ENCODE results near the gene UBXN4. TPM values are rescaled to one million over a fixed set of nuclear protein-coding genes. Genes with fewer than 3 reads are reported as not detected.
"Not testable (repeated sequence)": the region's sequence is repeated elsewhere in the genome, so short reads cannot be mapped to it uniquely, and the experiment has no call there.

UBXN4 gene
- total and polyA plus RNA-seq, 2 donors (not counting 1 experiment from before 2014, with no cell fraction given): 41.7 to 113 TPM

GRCh38 chr2:135803278-135803677 lies 61.6 kb downstream of the UBXN4 start:
- Histone ChIP-seq H3K9ac (ENCODE audit: low read length) (no peak overlapping the region), H3K4me1 (ENCODE audit: control insufficient read depth in 2 of 2, insufficient read depth in 2 of 2, low read length in 2 of 2) (no peaks in the 10 kb centered on the region), H3K27me3 (replicated peaks in 1 of 4; ENCODE audit: control extremely low read depth in 1 of 4, control insufficient read depth in 3 of 4, insufficient read depth in 4 of 4, low read length in 3 of 4) (no peaks in the 10 kb centered on the region), H3K27ac (ENCODE audit: low read length in 2 of 2) (no peak overlapping the region), H3K36me3 (replicated peaks in 1 of 2; ENCODE audit: control extremely low read depth in 1 of 2, control insufficient read depth in 1 of 2, extremely low read depth in 1 of 2, insufficient read depth in 2 of 2, low read length in 1 of 2) (no peaks in the 10 kb centered on the region), H3K9me3 (ENCODE audit: control extremely low read depth in 1 of 3, control insufficient read depth in 2 of 3, insufficient read depth in 1 of 3, low read length in 2 of 3) (peaks cover 3 to 22% (median 16%) of the 10 kb centered on the region in 3 donors), H3K4me2 (replicated peaks; ENCODE audit: low read depth, low read length, poor library complexity, severe bottlenecking) (no peak overlapping the region), H4K20me1 (ENCODE audit: control insufficient read depth, insufficient read depth, low read length, poor library complexity, severe bottlenecking) (no peaks in the 10 kb centered on the region), H3K4me3 (ENCODE audit: control extremely low read depth in 1 of 5, extremely low read depth in 1 of 5, insufficient read depth in 1 of 5, low read depth in 2 of 5, low read length in 4 of 5) (no peak overlapping the region), H2AFZ (ENCODE audit: insufficient read depth, low read depth, low read length, poor library complexity, severe bottlenecking) (no peak overlapping the region), H3K79me2 (ENCODE audit: control insufficient read depth, insufficient read depth, low read length) (no peaks in the 10 kb centered on the region)
- Mint-ChIP-seq H3K4me1 (no peaks in the 10 kb centered on the region), H3K27me3 (no peaks in the 10 kb centered on the region), H3K9me3 (ENCODE audit: insufficient read depth) (peaks cover 7% of the 10 kb centered on the region), H3K27ac (no peak overlapping the region), H3K4me3 (no peak overlapping the region)
- ATAC-seq (ENCODE audit: low read depth) (no peak), DNase-seq (no peak)
- CTCF ChIA-PET: no interaction called here
- intact Hi-C loops (cut with micrococcal nuclease): no loop called here
- TF ChIP-seq, protein P1, sequence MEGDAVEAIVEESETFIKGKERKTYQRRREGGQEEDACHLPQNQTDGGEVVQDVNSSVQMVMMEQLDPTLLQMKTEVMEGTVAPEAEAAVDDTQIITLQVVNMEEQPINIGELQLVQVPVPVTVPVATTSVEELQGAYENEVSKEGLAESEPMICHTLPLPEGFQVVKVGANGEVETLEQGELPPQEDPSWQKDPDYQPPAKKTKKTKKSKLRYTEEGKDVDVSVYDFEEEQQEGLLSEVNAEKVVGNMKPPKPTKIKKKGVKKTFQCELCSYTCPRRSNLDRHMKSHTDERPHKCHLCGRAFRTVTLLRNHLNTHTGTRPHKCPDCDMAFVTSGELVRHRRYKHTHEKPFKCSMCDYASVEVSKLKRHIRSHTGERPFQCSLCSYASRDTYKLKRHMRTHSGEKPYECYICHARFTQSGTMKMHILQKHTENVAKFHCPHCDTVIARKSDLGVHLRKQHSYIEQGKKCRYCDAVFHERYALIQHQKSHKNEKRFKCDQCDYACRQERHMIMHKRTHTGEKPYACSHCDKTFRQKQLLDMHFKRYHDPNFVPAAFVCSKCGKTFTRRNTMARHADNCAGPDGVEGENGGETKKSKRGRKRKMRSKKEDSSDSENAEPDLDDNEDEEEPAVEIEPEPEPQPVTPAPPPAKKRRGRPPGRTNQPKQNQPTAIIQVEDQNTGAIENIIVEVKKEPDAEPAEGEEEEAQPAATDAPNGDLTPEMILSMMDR (IDR thresholded peaks at IDR 0.05): no peak
- no peak for TF ChIP-seq EZH2 (IDR thresholded peaks at IDR 0.05; ENCODE audit: borderline replicate concordance, insufficient read depth, low read depth, low read length, poor library complexity, severe bottlenecking)
- POLR2A ChIA-PET: no interaction called here
- WGBS (ENCODE audit: insufficient coverage): no CpG with 5 or more reads among the region's 2 CpGs

DNA sequence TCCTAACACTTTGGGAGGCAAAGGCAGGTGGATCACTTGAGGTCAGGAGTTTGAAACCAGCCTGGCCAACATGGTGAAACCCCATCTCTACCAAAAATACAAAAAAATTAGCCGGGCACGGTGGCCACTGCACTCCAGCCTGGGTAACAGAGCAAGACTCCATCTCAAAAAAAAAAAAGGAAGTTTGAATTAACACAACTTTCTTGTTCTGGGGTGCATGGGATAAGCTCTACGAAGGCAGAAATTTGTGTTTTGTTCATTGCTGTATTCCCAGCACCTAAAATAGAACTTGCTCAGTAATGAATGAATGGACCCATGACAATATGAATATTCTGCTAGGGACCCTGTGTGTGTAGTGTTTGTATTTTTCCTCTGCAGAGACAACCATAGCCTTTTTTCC lies 66.2 kb downstream of the UBXN4 start:
- H3K27me3 Mint-ChIP-seq; H3K9me3 Mint-ChIP-seq (ENCODE audit: insufficient read depth); H3K79me2 ChIP-seq (ENCODE audit: control insufficient read depth, insufficient read depth, low read length); H3K27ac Mint-ChIP-seq; H3K4me2 ChIP-seq (replicated peaks; ENCODE audit: low read depth, low read length, poor library complexity, severe bottlenecking); H3K27ac ChIP-seq (ENCODE audit: low read length in 2 of 2); H3K4me3 Mint-ChIP-seq; H3K9me3 ChIP-seq (ENCODE audit: control extremely low read depth in 1 of 3, control insufficient read depth in 2 of 3, insufficient read depth in 1 of 3, low read length in 2 of 3); H3K4me3 ChIP-seq (ENCODE audit: control extremely low read depth in 1 of 5, extremely low read depth in 1 of 5, insufficient read depth in 1 of 5, low read depth in 2 of 5, low read length in 4 of 5); H3K4me1 ChIP-seq (ENCODE audit: control insufficient read depth in 2 of 2, insufficient read depth in 2 of 2, low read length in 2 of 2); H4K20me1 ChIP-seq (ENCODE audit: control insufficient read depth, insufficient read depth, low read length, poor library complexity, severe bottlenecking); intact Hi-C loops (cut with micrococcal nuclease); H2AFZ ChIP-seq (ENCODE audit: insufficient read depth, low read depth, low read length, poor library complexity, severe bottlenecking); POLR2A ChIA-PET; ATAC-seq (ENCODE audit: low read depth); H3K27me3 ChIP-seq (replicated peaks in 1 of 4; ENCODE audit: control extremely low read depth in 1 of 4, control insufficient read depth in 3 of 4, insufficient read depth in 4 of 4, low read length in 3 of 4); H3K4me1 Mint-ChIP-seq; DNase-seq; H3K36me3 ChIP-seq (replicated peaks in 1 of 2; ENCODE audit: control extremely low read depth in 1 of 2, control insufficient read depth in 1 of 2, extremely low read depth in 1 of 2, insufficient read depth in 2 of 2, low read length in 1 of 2); H3K9ac ChIP-seq (ENCODE audit: low read length): not testable (repeated sequence)
- CTCF ChIA-PET: interaction anchor here (2.9 kb wide), 1 partner anchor 10 kb away, joined by 15 read pairs; no protein-coding TSS in a partner anchor
- WGBS (ENCODE audit: insufficient coverage): 40% methylated on average over 2 of the region's 3 CpGs
